ENCODE data around the gene GNB3.

GNB3 gene

DNA sequence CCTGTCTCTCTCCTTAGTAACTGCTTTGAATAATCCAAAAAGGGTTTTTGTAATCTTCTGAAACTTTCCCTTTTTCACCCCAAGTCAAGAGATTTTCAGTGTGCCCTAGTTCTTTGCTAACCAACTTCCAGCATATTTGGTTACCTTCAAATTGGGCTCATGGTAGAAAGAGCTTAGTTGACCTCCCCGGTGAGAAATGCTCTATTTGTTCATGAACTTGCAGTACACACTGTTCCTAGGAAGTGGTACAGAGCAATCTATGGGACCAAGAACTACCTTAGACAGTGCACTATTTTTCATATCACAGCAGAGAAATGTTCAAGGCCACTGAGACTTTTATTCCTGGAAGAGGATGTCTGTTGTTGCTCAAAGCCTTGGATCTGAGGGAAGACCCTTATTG, 12.9 kb downstream of the GNB3 start:
- DNase-seq (ENCODE audit: low read depth) = no peak
- H3K4me3 ChIP-seq (ENCODE audit: control insufficient read depth, low read depth, low read length) = no peak overlapping the region; the same call in 1 of the 2 replicates
- TF ChIP-seq, protein P1, sequence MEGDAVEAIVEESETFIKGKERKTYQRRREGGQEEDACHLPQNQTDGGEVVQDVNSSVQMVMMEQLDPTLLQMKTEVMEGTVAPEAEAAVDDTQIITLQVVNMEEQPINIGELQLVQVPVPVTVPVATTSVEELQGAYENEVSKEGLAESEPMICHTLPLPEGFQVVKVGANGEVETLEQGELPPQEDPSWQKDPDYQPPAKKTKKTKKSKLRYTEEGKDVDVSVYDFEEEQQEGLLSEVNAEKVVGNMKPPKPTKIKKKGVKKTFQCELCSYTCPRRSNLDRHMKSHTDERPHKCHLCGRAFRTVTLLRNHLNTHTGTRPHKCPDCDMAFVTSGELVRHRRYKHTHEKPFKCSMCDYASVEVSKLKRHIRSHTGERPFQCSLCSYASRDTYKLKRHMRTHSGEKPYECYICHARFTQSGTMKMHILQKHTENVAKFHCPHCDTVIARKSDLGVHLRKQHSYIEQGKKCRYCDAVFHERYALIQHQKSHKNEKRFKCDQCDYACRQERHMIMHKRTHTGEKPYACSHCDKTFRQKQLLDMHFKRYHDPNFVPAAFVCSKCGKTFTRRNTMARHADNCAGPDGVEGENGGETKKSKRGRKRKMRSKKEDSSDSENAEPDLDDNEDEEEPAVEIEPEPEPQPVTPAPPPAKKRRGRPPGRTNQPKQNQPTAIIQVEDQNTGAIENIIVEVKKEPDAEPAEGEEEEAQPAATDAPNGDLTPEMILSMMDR (IDR thresholded peaks at IDR 0.05; ENCODE audit: control insufficient read depth, insufficient read depth, low read depth, low read length, missing control alignments) = no peak

DNA sequence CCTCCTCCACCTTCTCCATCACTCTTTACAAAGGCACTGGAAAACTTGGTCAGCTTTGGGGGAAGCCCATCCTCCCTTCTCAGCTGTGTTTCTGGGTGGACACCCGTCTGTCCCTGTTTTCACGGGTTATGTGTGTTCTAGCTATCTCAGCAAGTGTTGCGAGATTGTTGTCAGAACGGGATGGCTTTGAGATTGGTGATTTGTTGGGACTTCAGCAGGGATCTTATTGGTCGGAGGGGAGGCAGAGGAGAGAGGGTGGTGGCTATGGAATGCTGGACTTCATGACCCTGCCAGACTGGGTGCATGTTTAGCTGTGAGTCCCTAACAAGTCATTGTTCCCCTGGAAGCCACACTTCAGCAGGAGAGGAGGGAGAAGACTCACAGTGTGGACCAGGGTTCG, 13.3 kb downstream of the GNB3 start:
- H3K4me3 ChIP-seq (ENCODE audit: control insufficient read depth, low read depth, low read length) = no peak overlapping the region
- DNase-seq (ENCODE audit: low read depth) = no peak
- TF ChIP-seq, protein P1 (IDR thresholded peaks at IDR 0.05; ENCODE audit: control insufficient read depth, insufficient read depth, low read depth, low read length, missing control alignments) = no peak

DNA sequence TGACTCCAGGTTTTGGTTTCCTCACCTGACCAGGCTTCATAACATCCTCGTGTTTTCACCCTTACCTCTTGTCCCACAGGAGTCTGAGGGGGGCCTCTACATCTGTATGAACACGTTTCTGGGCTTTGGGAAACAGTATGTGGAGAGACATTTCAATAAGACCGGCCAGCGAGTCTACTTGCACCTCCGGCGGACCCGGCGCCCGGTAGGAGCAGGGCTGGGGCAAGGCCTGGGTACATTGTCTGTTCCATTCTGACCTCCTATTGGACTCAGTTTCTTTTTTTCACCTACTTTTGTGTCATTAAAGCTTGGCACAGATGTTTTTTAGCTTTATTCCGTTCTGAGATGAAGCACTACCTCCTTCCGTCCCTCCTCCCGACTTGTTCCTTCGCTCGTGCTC, 14.6 kb downstream of the GNB3 start:
- TF ChIP-seq, protein P1 (IDR thresholded peaks at IDR 0.05; ENCODE audit: control insufficient read depth, insufficient read depth, low read depth, low read length, missing control alignments) = no peak
- no peak overlapping the region for H3K4me3 ChIP-seq (ENCODE audit: control insufficient read depth, low read depth, low read length)
- no peak for DNase-seq (ENCODE audit: low read depth)

DNA sequence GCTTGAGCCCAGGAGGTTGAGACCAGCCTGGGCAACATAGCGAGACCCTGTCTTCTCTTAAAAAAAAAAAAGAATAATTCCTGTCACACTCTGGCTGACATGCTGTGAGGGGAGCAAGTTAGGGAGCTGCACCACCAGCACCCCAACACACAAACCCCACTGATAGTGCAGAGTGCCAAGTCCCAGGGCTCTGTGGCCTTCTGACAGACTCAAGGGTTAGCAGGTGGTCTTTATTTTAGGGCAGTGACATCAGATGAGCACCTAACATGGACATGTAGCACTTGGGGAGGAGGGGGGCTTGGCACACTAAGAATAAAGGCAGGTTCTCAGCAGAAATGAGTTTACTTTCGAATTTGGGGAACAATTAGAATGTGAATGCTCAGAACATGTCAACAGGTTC, 18.1 kb downstream of the GNB3 start:
- TF ChIP-seq, protein P1 (IDR thresholded peaks at IDR 0.05; ENCODE audit: control insufficient read depth, insufficient read depth, low read depth, low read length, missing control alignments) = no peak
- no peak for DNase-seq (ENCODE audit: low read depth)
- no peak overlapping the region for H3K4me3 ChIP-seq (ENCODE audit: control insufficient read depth, low read depth, low read length)

DNA sequence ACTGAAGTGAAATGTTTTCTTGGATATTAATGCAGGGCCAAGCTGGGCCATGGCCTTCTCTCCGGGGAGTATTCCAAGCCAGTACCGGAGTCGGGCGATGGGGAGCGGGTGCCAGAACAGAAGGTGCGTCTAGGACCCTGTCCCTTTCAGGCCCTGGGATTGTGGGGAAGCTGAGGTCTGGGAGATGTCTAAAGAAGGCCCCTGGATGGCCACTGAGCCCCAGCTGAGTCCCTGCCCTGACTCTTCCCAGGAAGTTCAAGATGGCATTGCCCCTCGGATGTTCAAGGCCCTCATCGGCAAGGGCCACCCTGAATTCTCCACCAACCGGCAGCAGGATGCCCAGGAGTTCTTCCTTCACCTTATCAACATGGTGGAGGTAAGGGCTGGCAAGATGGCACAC, 19.4 kb downstream of the GNB3 start:
- no peak overlapping the region for H3K4me3 ChIP-seq (ENCODE audit: control insufficient read depth, low read depth, low read length)
- TF ChIP-seq, protein P1 (IDR thresholded peaks at IDR 0.05; ENCODE audit: control insufficient read depth, insufficient read depth, low read depth, low read length, missing control alignments) = no peak
- no peak for DNase-seq (ENCODE audit: low read depth)

DNA sequence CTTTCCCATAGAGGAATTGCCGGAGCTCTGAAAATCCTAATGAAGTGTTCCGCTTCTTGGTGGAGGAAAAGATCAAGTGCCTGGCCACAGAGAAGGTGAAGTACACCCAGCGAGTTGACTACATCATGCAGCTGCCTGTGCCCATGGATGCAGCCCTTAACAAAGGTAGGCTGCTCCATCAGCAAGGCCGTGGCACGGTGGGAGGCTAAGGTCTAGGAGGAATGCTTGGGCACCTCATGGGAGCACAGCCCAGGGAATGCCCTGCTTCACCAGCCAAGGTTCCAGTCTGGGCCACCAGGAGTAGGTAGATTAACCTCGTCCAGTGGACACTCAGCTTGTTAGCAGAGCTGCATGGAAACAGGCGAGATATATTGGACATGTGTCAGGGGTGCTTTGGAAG, 20.2 kb downstream of the GNB3 start:
- DNase-seq (ENCODE audit: low read depth) = no peak
- TF ChIP-seq, protein P1 (IDR thresholded peaks at IDR 0.05; ENCODE audit: control insufficient read depth, insufficient read depth, low read depth, low read length, missing control alignments) = no peak
- no peak overlapping the region for H3K4me3 ChIP-seq (ENCODE audit: control insufficient read depth, low read depth, low read length)

DNA sequence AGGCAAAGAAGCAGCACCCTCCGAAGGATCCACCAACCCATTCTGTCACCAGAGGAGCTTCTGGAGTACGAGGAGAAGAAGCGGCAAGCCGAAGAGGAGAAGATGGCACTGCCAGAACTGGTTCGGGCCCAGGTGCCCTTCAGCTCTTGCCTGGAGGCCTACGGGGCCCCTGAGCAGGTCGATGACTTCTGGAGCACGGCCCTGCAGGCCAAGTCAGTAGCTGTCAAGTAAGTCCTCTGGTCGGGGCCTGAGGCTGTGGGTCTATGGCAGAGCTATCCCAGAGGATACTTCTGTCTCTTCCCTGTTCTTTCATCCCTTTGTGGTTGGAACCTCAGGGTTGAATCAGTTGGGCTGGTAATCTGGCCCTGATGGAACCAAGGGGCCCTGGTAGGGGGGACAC, 20.7 kb downstream of the GNB3 start:
- TF ChIP-seq, protein P1 (IDR thresholded peaks at IDR 0.05; ENCODE audit: control insufficient read depth, insufficient read depth, low read depth, low read length, missing control alignments) = no peak
- no peak overlapping the region for H3K4me3 ChIP-seq (ENCODE audit: control insufficient read depth, low read depth, low read length)
- DNase-seq (ENCODE audit: low read depth) = no peak

Measured in AG09309 (cell line).